NCI-H524 treated with DMSO at 0.1 percent for 48 hours (cell line): ENCODE measurements around the gene CENPP.

Experiments used
- DNase-seq: peaks from one replicate; lab custom pipeline; 2025; lab: John Stamatoyannopoulos, UW

The CENPP gene

GRCh38 chr9:92425474-92425873, 99.7 kb downstream of the CENPP start:
- no peak for DNase-seq

- DNase-seq = peak; percentile 95
These were observed 100.9 kb downstream of the CENPP start for GRCh38 chr9:92426501-92427145.

- DNase-seq = peak; percentile 91
These were observed 104.1 kb downstream of the CENPP start for GRCh38 chr9:92429836-92430235.

- peak; percentile 57 for DNase-seq
These were observed 106.6 kb downstream of the CENPP start for GRCh38 chr9:92432350-92432749.

- no peak for DNase-seq
These were observed 107.3 kb downstream of the CENPP start for GRCh38 chr9:92432972-92433548.

GRCh38 chr9:92435263-92435662, 109.5 kb downstream of the CENPP start:
- DNase-seq = no peak

GRCh38 chr9:92438900-92439526, 113.3 kb downstream of the CENPP start:
- DNase-seq = no peak

- DNase-seq = no peak
These were observed 114.4 kb downstream of the CENPP start for GRCh38 chr9:92439921-92440750.

- no peak for DNase-seq
These were observed 114.9 kb downstream of the CENPP start for GRCh38 chr9:92440751-92441046.

- DNase-seq = no peak
These were observed 119.1 kb downstream of the CENPP start for GRCh38 chr9:92444841-92445240.

- DNase-seq = no peak
These were observed 120.8 kb downstream of the CENPP start for GRCh38 chr9:92446536-92446935.

- DNase-seq = no peak
These were observed 129.5 kb downstream of the CENPP start for GRCh38 chr9:92455217-92455616.

GRCh38 chr9:92457576-92457975, 131.8 kb downstream of the CENPP start:
- no peak for DNase-seq

- no peak for DNase-seq
These were observed 137.6 kb downstream of the CENPP start for GRCh38 chr9:92463387-92463786.

GRCh38 chr9:92463984-92464383, 138.2 kb downstream of the CENPP start:
- DNase-seq = no peak

- DNase-seq = no peak
These were observed 141.3 kb downstream of the CENPP start for GRCh38 chr9:92467041-92467440.

- DNase-seq = no peak
These were observed 141.8 kb downstream of the CENPP start for GRCh38 chr9:92467511-92467910.

GRCh38 chr9:92468206-92468605, 142.5 kb downstream of the CENPP start:
- no peak for DNase-seq

- no peak for DNase-seq
These were observed 148.8 kb downstream of the CENPP start for GRCh38 chr9:92474587-92474986.

- DNase-seq = no peak
These were observed 151.2 kb downstream of the CENPP start for GRCh38 chr9:92476962-92477361.

GRCh38 chr9:92478783-92479182, 153.0 kb downstream of the CENPP start:
- DNase-seq = no peak

GRCh38 chr9:92479346-92479745, 153.6 kb downstream of the CENPP start:
- no peak for DNase-seq

- no peak for DNase-seq
These were observed 154.6 kb downstream of the CENPP start for GRCh38 chr9:92480291-92480771.
